Measurements from ENCODE around the gene LARP4B.

The LARP4B gene

DNA sequence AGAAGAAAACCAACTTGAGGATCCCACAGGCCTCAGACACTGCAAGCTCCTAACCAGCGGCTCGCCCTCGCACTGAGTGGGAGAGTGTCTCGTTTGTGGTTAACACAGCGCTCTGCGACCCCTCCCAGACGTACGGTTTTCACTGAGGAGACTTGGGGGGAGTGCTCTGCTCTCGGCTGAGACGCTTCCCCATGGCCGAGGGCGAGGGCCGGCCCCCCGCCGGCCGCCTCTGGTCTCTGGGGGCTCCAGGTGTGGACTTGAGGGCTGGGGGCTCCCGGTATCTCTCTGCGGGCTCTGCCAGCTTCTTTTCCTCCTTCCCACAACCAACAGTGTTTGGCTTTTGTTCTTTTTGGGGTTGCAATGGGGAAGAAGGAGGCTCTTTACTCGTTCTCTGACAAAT lies 118.7 kb downstream of the LARP4B start:
- H3K36me3 Mint-ChIP-seq (ENCODE audit: low read depth) = peaks cover 73% of the 10 kb centered on the region

DNA sequence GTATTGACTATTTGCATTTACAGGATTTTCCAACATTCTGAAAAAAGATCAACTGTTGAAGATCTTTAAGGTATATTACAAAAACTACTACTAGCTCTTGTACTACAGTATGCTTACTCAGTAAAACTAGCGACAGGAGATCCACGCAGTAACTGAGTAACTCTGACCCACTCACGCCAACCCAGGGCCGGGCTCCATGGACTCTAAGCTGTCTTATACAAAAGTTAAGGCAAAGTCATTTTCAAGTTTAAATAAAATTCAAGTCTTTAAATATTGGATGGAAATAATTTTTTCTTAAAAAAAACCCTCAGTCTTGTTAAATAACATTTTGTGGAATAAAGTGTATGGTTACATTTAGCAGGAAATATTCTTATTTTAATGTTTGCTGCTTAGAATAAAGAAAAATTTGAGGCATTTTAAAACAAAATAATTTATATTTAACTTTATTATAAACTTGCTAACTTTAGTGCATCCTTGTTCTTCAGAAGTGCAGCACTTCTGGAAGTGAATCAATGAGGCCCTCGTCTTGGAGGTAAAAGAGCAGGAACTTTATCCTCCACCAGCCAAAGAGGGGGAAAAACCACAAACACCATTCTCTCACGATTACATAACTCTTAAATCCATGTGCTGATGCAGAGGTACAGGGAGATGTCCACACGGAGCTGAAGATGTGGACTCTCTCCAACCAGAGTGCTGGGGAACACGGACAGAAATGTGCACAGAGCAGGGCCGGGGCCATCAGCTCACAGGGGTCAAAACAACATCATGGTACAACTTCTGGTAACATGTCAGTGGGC lies 119.9 kb downstream of the LARP4B start:
- H3K27ac Mint-ChIP-seq = no peak overlapping the region
- no peaks in the 10 kb centered on the region for H3K9me3 Mint-ChIP-seq
- H3K4me1 Mint-ChIP-seq (ENCODE audit: low read depth) = no peaks in the 10 kb centered on the region
- H3K27me3 Mint-ChIP-seq = no peaks in the 10 kb centered on the region
- H3K36me3 Mint-ChIP-seq (ENCODE audit: low read depth) = peaks cover 72% of the 10 kb centered on the region
- H3K4me3 Mint-ChIP-seq = no peak overlapping the region

More for the DNA sequence above, 118.7 kb downstream of the LARP4B start:
- H3K27ac Mint-ChIP-seq = no peak overlapping the region
- no peaks in the 10 kb centered on the region for H3K27me3 Mint-ChIP-seq
- no peak overlapping the region for H3K4me3 Mint-ChIP-seq
- no peaks in the 10 kb centered on the region for H3K9me3 Mint-ChIP-seq
- no peaks in the 10 kb centered on the region for H3K4me1 Mint-ChIP-seq (ENCODE audit: low read depth)

DNA sequence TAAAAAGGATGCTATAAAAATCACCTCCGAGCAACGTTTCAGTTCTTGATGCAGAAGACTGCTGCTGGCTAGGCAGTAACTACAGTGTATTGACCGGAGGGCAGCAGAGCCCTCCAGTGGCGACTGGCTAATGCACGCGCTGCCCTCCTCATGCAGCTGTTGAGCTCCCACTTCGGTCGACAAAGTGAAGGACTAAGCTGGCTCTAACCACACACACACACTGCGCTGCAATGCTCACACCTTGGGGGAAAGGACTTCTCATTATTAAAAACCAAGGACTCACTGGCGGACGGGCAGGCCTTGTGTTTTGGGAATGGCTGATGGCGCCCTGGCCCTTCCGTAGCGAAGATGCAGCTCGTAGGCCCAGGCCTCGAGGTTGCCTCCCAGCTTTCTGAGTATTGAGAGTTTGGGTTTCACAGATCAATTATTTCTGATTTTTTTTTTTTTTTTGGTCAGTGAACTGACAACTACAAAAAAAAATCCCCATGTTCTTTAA lies 121.1 kb downstream of the LARP4B start:
- no peak overlapping the region for H3K27ac Mint-ChIP-seq
- H3K36me3 Mint-ChIP-seq (ENCODE audit: low read depth) = peaks cover 75% of the 10 kb centered on the region
- H3K4me3 Mint-ChIP-seq = no peak overlapping the region
- H3K27me3 Mint-ChIP-seq = no peaks in the 10 kb centered on the region
- no peaks in the 10 kb centered on the region for H3K9me3 Mint-ChIP-seq
- no peaks in the 10 kb centered on the region for H3K4me1 Mint-ChIP-seq (ENCODE audit: low read depth)

- Mint-ChIP-seq H3K9me3 (no peaks in the 10 kb centered on the region), H3K27ac (no peak overlapping the region)
Measured at GRCh38 chr10:809671-810350, 121.7 kb downstream of the LARP4B start.

GRCh38 chr10:807958-808353 lies 123.5 kb downstream of the LARP4B start:
- Mint-ChIP-seq H3K36me3 (ENCODE audit: low read depth) (peaks cover 55% of the 10 kb centered on the region), H3K9me3 (no peaks in the 10 kb centered on the region), H3K4me3 (no peak overlapping the region), H3K27ac (no peak overlapping the region), H3K4me1 (ENCODE audit: low read depth) (peaks cover 8% of the 10 kb centered on the region), H3K27me3 (no peaks in the 10 kb centered on the region)

More at GRCh38 chr10:809671-810350, 121.7 kb downstream of the LARP4B start:
- H3K4me3 Mint-ChIP-seq = no peak overlapping the region
- H3K27me3 Mint-ChIP-seq = no peaks in the 10 kb centered on the region
- peaks cover 1% of the 10 kb centered on the region for H3K4me1 Mint-ChIP-seq (ENCODE audit: low read depth)
- H3K36me3 Mint-ChIP-seq (ENCODE audit: low read depth) = peaks cover 69% of the 10 kb centered on the region

GRCh38 chr10:807163-807957 lies 124.1 kb downstream of the LARP4B start:
- H3K4me1 Mint-ChIP-seq (ENCODE audit: low read depth) = peaks cover 8% of the 10 kb centered on the region
- H3K36me3 Mint-ChIP-seq (ENCODE audit: low read depth) = peaks cover 51% of the 10 kb centered on the region
- H3K4me3 Mint-ChIP-seq = no peak overlapping the region
- H3K9me3 Mint-ChIP-seq = no peaks in the 10 kb centered on the region
- H3K27me3 Mint-ChIP-seq = no peaks in the 10 kb centered on the region
- no peak overlapping the region for H3K27ac Mint-ChIP-seq

GRCh38 chr10:806451-807162 lies 124.9 kb downstream of the LARP4B start:
- Mint-ChIP-seq H3K9me3 (no peaks in the 10 kb centered on the region), H3K27ac (no peak overlapping the region), H3K36me3 (ENCODE audit: low read depth) (peaks cover 44% of the 10 kb centered on the region)

GRCh38 chr10:805620-806305 lies 125.7 kb downstream of the LARP4B start:
- H3K27ac Mint-ChIP-seq = peak overlapping the region; percentile 31
- no peak overlapping the region for H3K4me3 Mint-ChIP-seq
- H3K9me3 Mint-ChIP-seq = no peaks in the 10 kb centered on the region
- H3K36me3 Mint-ChIP-seq (ENCODE audit: low read depth) = peaks cover 37% of the 10 kb centered on the region
- H3K4me1 Mint-ChIP-seq (ENCODE audit: low read depth) = peaks cover 8% of the 10 kb centered on the region
- no peaks in the 10 kb centered on the region for H3K27me3 Mint-ChIP-seq

More at GRCh38 chr10:806451-807162, 124.9 kb downstream of the LARP4B start:
- H3K4me1 Mint-ChIP-seq (ENCODE audit: low read depth) = peaks cover 8% of the 10 kb centered on the region
- H3K27me3 Mint-ChIP-seq = no peaks in the 10 kb centered on the region
- H3K4me3 Mint-ChIP-seq = no peak overlapping the region

DNA sequence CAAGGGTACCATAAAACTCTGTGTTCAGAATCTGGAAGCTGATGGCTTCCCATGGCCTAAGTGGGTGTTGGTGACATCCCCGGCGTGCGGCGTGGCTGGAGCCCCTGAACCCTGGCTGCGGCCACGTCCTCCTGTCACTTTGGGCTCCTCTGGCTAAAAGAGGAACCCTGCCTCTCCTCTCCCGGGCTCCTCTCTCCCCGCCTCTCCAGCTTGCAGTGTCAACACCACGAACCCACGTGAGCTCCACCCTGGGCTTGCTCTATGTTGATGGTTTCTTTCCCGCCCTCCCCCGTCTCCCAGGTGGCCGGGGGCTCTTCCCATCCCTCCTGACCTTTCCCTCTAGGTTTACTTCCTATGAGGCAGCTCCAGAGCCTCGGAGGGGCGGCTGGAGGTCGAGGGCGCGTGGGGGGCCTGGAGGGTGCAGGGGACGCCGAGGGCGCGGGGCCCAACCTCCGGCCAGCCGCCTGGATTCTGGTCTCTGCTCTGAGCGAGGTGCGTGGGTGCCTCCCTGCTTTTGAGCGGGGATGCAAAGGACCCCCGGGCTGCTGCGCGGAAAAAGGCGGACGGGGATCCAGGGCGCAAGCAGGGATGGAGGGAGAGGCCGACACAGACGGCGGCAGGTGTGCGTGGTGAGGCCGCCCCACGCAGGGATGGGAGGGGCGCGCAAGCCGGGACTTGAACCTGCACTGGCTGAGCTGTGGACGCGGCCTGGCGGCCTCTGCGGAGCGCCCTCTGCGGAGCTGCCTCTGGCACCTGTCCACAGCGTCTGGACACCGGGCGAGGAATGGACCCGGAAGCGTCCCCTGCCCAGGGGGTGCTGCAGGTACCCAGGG lies 126.5 kb downstream of the LARP4B start:
- Mint-ChIP-seq H3K9me3 (no peaks in the 10 kb centered on the region), H3K4me3 (no peak overlapping the region), H3K36me3 (ENCODE audit: low read depth) (peaks cover 32% of the 10 kb centered on the region), H3K4me1 (ENCODE audit: low read depth) (peaks cover 8% of the 10 kb centered on the region), H3K27ac (peak overlapping the region; percentile 31), H3K27me3 (no peaks in the 10 kb centered on the region)

GRCh38 chr10:804191-804781 lies 127.2 kb downstream of the LARP4B start:
- no peaks in the 10 kb centered on the region for H3K27me3 Mint-ChIP-seq
- no peak overlapping the region for H3K4me3 Mint-ChIP-seq
- H3K27ac Mint-ChIP-seq = no peak overlapping the region
- peaks cover 29% of the 10 kb centered on the region for H3K36me3 Mint-ChIP-seq (ENCODE audit: low read depth)
- H3K4me1 Mint-ChIP-seq (ENCODE audit: low read depth) = peaks cover 8% of the 10 kb centered on the region
- H3K9me3 Mint-ChIP-seq = no peaks in the 10 kb centered on the region

DNA sequence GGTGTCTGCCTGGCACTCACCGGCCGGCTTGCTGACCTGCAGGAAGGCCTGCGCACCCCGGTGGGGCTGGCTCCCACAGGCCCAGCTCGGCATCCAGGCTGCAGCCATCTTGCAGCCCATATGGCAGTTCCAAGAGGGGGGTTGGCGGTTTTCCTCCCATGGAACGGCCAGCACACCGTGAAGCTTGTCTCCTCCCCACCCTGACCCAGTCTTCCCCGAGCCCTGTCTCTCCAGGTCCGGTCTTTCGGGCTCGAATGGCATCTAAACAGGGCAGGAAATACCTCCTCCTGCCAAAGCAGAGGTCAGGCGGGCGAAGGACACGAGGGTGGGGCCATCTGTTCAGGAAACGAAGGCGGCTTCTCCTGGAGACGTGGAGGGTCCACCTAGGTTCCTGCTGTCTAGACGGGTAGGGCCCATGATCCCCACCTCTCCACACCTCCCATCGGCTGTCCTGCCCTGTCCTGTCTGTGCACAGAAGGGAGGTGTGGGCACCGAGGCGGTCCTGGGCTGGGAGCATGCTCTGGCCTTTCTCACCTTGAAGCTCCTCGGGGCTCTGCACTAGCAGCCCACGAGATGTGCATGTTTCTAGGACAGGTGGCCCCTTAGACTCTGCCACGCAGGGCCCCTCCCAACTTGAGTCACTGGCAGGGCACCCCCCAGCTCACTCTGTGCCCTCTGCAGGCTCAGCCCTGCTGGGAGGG lies 128.3 kb downstream of the LARP4B start:
- Mint-ChIP-seq H3K27ac (no peak overlapping the region), H3K9me3 (no peaks in the 10 kb centered on the region), H3K4me1 (ENCODE audit: low read depth) (peaks cover 8% of the 10 kb centered on the region), H3K36me3 (ENCODE audit: low read depth) (peaks cover 26% of the 10 kb centered on the region), H3K27me3 (no peaks in the 10 kb centered on the region), H3K4me3 (no peak overlapping the region)

- peaks cover 8% of the 10 kb centered on the region for H3K4me1 Mint-ChIP-seq (ENCODE audit: low read depth)
- H3K27ac Mint-ChIP-seq = no peak overlapping the region
- H3K9me3 Mint-ChIP-seq = peaks cover 3% of the 10 kb centered on the region
- H3K36me3 Mint-ChIP-seq (ENCODE audit: low read depth) = peaks cover 27% of the 10 kb centered on the region
- no peaks in the 10 kb centered on the region for H3K27me3 Mint-ChIP-seq
- H3K4me3 Mint-ChIP-seq = no peak overlapping the region
Measured at GRCh38 chr10:802506-802905, 129.0 kb downstream of the LARP4B start.
